ENCODE measurements around the gene NXF2.
"Not testable (repeated sequence)": the region's sequence is repeated elsewhere in the genome, so short reads cannot be mapped to it uniquely, and the experiment has no call there.

The NXF2 gene, protein sequence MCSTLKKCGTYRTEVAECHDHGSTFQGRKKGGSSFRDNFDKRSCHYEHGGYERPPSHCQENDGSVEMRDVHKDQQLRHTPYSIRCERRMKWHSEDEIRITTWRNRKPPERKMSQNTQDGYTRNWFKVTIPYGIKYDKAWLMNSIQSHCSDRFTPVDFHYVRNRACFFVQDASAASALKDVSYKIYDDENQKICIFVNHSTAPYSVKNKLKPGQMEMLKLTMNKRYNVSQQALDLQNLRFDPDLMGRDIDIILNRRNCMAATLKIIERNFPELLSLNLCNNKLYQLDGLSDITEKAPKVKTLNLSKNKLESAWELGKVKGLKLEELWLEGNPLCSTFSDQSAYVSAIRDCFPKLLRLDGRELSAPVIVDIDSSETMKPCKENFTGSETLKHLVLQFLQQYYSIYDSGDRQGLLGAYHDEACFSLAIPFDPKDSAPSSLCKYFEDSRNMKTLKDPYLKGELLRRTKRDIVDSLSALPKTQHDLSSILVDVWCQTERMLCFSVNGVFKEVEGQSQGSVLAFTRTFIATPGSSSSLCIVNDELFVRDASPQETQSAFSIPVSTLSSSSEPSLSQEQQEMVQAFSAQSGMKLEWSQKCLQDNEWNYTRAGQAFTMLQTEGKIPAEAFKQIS

DNA sequence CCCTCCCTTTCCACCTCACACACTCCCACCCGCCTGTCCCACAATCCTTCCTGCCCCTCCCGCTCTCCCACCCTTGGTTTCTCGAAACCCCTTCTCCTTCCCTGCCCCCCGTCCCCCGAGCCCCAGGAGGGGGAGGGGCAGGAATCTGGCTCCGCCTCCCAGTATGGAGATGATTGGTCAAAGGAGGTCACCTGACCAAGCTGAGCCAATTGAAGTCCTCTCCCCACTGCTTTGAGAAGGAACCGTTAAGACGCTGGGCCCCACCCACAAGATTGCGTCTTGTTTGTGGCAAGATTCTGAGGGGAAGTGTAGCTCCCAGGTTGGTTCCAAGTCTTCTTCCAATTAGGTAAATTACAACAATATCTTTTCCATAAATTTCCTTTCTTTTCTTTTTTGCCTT, at the start of gene NXF2:
NXF2 (plus strand) TSS at position 275 of the 400 bp plus-strand sequence. CDS start 59,912 bp downstream, outside the sequence.
- H3K79me2 ChIP-seq (ENCODE audit: insufficient read depth, low read length); H3K4me2 ChIP-seq (ENCODE audit: insufficient read depth, low read length); DNase-seq; H3K4me1 ChIP-seq (ENCODE audit: insufficient read depth, low read length); H3K9ac ChIP-seq (ENCODE audit: low read depth, low read length); H4K20me1 ChIP-seq (ENCODE audit: insufficient read depth, low read length); H3K9me3 ChIP-seq (ENCODE audit: insufficient read depth, low read length, severe bottlenecking); H2AFZ ChIP-seq (ENCODE audit: low read depth, low read length); H3K27me3 ChIP-seq (ENCODE audit: insufficient read depth, low read length, poor library complexity); ATAC-seq (ENCODE audit: insufficient read depth, low read depth); H3K4me3 ChIP-seq (ENCODE audit: low read depth in 1 of 2, low read length in 2 of 2); H3K36me3 ChIP-seq (ENCODE audit: insufficient read depth, low read length); H3K27ac ChIP-seq (ENCODE audit: low read length): not testable (repeated sequence)

DNA sequence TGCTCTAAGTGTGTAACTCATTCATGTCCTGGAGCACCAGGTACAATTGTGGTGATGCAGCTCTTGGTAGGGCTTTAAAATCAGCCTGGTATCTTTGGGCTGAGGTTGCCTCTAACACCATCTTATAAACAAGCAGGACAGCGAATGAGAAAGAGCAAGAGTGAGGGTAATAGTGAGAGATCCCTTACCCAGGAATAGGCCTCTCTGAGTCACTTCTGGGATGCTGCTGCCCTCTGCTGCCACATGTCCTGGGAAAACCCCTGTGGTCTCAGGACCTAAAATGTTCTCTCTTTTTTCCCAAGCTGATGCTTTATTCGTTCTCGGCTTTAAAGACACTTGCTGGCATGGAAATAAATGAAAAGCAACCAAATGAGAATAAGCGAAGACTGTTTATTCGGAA, 39.0 kb upstream of the NXF2 start:
- not testable (repeated sequence) for H3K9ac ChIP-seq (ENCODE audit: low read depth, low read length); ATAC-seq (ENCODE audit: insufficient read depth, low read depth); DNase-seq; H3K9me3 ChIP-seq (ENCODE audit: insufficient read depth, low read length, severe bottlenecking); H3K4me3 ChIP-seq (ENCODE audit: low read depth in 1 of 2, low read length in 2 of 2); H3K36me3 ChIP-seq (ENCODE audit: insufficient read depth, low read length); H3K27ac ChIP-seq (ENCODE audit: low read length); H3K4me1 ChIP-seq (ENCODE audit: insufficient read depth, low read length); H2AFZ ChIP-seq (ENCODE audit: low read depth, low read length); H3K4me2 ChIP-seq (ENCODE audit: insufficient read depth, low read length); H4K20me1 ChIP-seq (ENCODE audit: insufficient read depth, low read length); H3K27me3 ChIP-seq (ENCODE audit: insufficient read depth, low read length, poor library complexity); H3K79me2 ChIP-seq (ENCODE audit: insufficient read depth, low read length)

DNA sequence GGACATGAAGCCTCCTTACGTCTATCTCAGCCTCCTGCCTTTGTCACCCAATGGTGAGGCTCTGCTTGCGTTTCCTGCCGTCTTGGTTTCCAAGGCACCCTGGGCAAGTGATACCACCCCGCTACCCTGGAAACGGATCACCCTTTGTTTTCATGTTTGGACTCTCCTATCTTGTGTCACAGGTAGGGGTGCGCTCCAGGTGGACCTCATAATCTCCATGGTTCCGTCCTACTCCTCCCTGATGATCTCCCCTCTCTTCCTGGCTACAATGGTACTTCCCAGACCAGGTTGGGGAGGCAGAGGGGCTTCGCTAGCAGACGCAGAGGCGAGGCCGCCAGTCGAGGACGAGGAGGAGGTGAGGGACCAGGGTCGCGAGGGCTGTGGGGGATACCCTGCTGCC, 32.0 kb upstream of the NXF2 start, which contains the start of gene TCP11X1:
TCP11X1 (plus strand) TSS at position 316 of the 400 bp plus-strand sequence.
- H3K27ac ChIP-seq (ENCODE audit: low read length); H3K4me2 ChIP-seq (ENCODE audit: insufficient read depth, low read length); H3K9me3 ChIP-seq (ENCODE audit: insufficient read depth, low read length, severe bottlenecking); H3K4me3 ChIP-seq (ENCODE audit: low read depth in 1 of 2, low read length in 2 of 2); H3K36me3 ChIP-seq (ENCODE audit: insufficient read depth, low read length); H3K79me2 ChIP-seq (ENCODE audit: insufficient read depth, low read length); H3K4me1 ChIP-seq (ENCODE audit: insufficient read depth, low read length); H3K9ac ChIP-seq (ENCODE audit: low read depth, low read length); H3K27me3 ChIP-seq (ENCODE audit: insufficient read depth, low read length, poor library complexity); H4K20me1 ChIP-seq (ENCODE audit: insufficient read depth, low read length); H2AFZ ChIP-seq (ENCODE audit: low read depth, low read length); DNase-seq; ATAC-seq (ENCODE audit: insufficient read depth, low read depth): not testable (repeated sequence)

DNA sequence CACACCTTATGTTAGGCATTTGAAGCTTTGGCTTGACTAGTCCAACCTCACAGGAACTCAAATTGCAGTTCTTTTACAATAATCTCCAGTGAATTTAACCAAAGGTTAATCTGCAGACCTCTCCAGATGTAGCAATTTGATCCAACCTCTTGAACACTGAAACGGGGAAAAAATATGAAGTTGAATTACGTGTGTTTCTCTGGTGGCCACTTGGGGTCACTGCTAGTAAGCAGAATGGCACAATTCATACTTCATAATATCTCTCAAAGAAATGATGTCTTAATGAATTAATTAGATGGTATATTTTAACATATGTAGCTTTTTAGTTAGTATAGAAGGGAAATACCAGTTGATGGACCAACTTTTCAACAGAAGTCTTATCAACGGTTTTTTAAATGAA, 30.5 kb upstream of the NXF2 start:
- not testable (repeated sequence) for H3K4me2 ChIP-seq (ENCODE audit: insufficient read depth, low read length); H2AFZ ChIP-seq (ENCODE audit: low read depth, low read length); H3K9me3 ChIP-seq (ENCODE audit: insufficient read depth, low read length, severe bottlenecking); H3K4me1 ChIP-seq (ENCODE audit: insufficient read depth, low read length); H3K27me3 ChIP-seq (ENCODE audit: insufficient read depth, low read length, poor library complexity); H4K20me1 ChIP-seq (ENCODE audit: insufficient read depth, low read length); ATAC-seq (ENCODE audit: insufficient read depth, low read depth); H3K4me3 ChIP-seq (ENCODE audit: low read depth in 1 of 2, low read length in 2 of 2); H3K9ac ChIP-seq (ENCODE audit: low read depth, low read length); DNase-seq; H3K79me2 ChIP-seq (ENCODE audit: insufficient read depth, low read length); H3K27ac ChIP-seq (ENCODE audit: low read length); H3K36me3 ChIP-seq (ENCODE audit: insufficient read depth, low read length)

- not testable (repeated sequence) for DNase-seq; H3K9me3 ChIP-seq (ENCODE audit: insufficient read depth, low read length, severe bottlenecking); H3K79me2 ChIP-seq (ENCODE audit: insufficient read depth, low read length); H3K9ac ChIP-seq (ENCODE audit: low read depth, low read length); H3K4me3 ChIP-seq (ENCODE audit: low read depth in 1 of 2, low read length in 2 of 2); H3K4me2 ChIP-seq (ENCODE audit: insufficient read depth, low read length); H4K20me1 ChIP-seq (ENCODE audit: insufficient read depth, low read length); H3K4me1 ChIP-seq (ENCODE audit: insufficient read depth, low read length); H2AFZ ChIP-seq (ENCODE audit: low read depth, low read length); H3K27me3 ChIP-seq (ENCODE audit: insufficient read depth, low read length, poor library complexity); H3K36me3 ChIP-seq (ENCODE audit: insufficient read depth, low read length); H3K27ac ChIP-seq (ENCODE audit: low read length); ATAC-seq (ENCODE audit: insufficient read depth, low read depth)
Measured at GRCh38 chrX:102235678-102236077, 11.3 kb upstream of the NXF2 start.

GRCh38 chrX:102240265-102240664, 6.7 kb upstream of the NXF2 start:
- H2AFZ ChIP-seq (ENCODE audit: low read depth, low read length); H3K79me2 ChIP-seq (ENCODE audit: insufficient read depth, low read length); H3K9me3 ChIP-seq (ENCODE audit: insufficient read depth, low read length, severe bottlenecking); H3K4me1 ChIP-seq (ENCODE audit: insufficient read depth, low read length); H3K9ac ChIP-seq (ENCODE audit: low read depth, low read length); H3K27me3 ChIP-seq (ENCODE audit: insufficient read depth, low read length, poor library complexity); H3K27ac ChIP-seq (ENCODE audit: low read length); H3K36me3 ChIP-seq (ENCODE audit: insufficient read depth, low read length); DNase-seq; H3K4me3 ChIP-seq (ENCODE audit: low read depth in 1 of 2, low read length in 2 of 2); H4K20me1 ChIP-seq (ENCODE audit: insufficient read depth, low read length); ATAC-seq (ENCODE audit: insufficient read depth, low read depth); H3K4me2 ChIP-seq (ENCODE audit: insufficient read depth, low read length): not testable (repeated sequence)

DNA sequence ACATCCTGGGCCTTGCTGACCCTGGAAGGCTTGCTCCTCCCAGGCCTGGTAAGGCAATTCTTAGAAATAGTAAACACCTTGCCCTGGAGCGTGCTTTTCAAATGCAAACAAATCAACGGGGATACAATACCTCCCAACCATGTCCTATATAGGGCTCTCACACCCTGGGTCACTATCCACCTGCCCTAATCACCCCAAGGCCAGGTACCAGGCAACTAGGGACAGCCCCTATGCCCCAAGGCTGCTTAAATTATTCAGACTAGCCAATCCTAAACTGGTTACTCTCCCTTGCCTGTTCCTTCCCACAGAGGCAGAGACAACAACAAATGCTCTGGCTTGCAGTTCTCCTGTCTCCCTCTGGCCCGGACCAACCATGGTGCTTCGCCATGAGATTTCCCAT, 25.3 kb downstream of the NXF2 start:
- H3K4me1 ChIP-seq (ENCODE audit: insufficient read depth, low read length); H3K79me2 ChIP-seq (ENCODE audit: insufficient read depth, low read length); H3K9ac ChIP-seq (ENCODE audit: low read depth, low read length); H3K27me3 ChIP-seq (ENCODE audit: insufficient read depth, low read length, poor library complexity); H4K20me1 ChIP-seq (ENCODE audit: insufficient read depth, low read length); H2AFZ ChIP-seq (ENCODE audit: low read depth, low read length); H3K4me3 ChIP-seq (ENCODE audit: low read depth in 1 of 2, low read length in 2 of 2); H3K36me3 ChIP-seq (ENCODE audit: insufficient read depth, low read length); H3K27ac ChIP-seq (ENCODE audit: low read length); H3K9me3 ChIP-seq (ENCODE audit: insufficient read depth, low read length, severe bottlenecking); H3K4me2 ChIP-seq (ENCODE audit: insufficient read depth, low read length); ATAC-seq (ENCODE audit: insufficient read depth, low read depth); DNase-seq: not testable (repeated sequence)
